HG03039 (cell line): Measurements from ENCODE around the gene AFF2.

ENCODE experiments used
- ATAC-seq: cut with Tn5 transposase; IDR thresholded peaks from one replicate; pipeline ENCODE4 v1.9.1; 2021; ENCODE audit warnings: mild to moderate bottlenecking, moderate library complexity; ENCODE audit not compliant: unreplicated experiment

AFF2 gene

DNA sequence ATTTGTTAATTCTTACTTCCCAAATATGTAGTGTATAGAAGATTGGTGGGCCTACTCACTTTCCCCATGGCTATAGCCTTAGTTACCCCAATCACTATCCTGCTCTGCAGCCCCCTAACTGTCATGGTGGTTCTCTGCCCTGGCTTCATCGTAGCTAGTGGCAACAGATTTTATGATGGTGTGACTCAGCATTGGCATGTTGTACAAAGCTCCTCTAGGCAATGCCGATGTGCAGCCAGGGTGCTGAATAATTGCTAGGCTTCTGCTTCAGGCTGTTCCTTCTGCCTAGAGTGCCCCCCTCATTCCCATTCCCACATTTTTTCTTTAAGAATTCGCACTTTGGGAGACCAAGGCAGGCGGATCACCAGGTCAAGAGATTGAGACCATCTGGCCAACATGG lies 35.2 kb downstream of the AFF2 start:
- no peak for ATAC-seq

DNA sequence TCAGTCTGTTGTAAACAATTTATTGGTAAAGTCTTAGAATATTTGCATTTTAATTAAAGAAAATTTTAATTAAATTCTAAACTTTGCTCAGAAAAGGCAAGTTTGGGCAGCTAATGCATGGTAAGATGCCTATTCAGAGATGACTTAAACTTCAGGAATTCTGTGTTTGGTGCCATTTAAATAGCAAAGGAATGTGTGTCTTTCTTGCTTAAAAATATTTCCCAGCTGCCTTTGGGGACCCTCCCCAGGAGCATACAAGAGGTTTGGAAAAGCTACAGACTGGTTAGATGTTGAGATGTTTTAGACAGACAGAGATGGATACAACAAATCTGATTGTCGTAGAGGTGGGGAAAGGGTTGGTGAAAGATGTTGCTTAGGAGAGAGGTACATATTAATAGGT lies 36.5 kb downstream of the AFF2 start:
- ATAC-seq, result no peak

DNA sequence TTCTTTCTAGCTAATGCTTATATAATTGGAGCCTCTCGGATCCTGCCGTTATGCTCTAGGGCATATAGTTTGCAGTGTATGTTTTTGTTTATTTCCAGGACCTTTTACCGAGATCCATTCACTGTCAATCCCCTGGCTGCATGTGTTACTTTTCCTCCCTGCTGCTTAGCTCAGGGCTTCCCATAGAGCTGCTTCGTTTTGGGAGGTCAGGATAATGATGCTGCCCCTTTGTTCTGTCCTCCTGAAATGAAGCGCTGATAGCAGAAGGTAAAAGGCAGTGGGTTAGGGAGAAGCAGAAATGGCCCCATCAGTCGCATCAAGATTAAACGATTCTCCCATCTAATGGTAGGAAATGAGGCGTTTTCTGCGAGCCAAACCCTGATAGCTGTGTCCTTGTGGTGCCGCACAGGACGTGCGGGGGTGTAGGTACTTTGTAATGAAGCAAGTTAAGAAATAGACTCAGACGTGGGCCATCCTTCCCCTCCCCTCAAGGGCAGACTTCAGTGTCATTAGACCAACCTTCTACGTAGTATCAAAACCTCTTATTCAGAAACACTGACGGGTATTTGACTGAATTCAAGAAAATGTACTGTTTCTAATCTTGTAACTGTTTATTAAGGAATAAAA lies 37.3 kb downstream of the AFF2 start:
- ATAC-seq, result no peak

DNA sequence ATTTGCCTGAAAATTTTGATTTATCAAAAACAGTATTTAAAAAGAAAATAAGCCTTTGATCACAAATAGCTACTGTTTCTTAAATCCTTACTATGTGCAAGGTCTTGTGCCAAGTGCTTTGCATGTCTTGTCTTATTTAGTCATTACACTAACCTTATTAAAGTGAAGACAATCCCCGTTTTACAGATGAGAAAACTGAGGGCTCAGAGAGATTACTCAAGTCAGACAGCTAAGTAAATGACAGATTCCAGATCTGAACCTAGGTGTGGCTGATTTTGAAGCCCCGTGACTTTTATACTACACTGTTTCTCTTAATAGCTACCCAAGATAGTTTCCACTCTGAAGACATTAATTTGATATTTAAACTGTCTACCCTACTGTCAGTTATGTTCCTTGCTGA lies 38.2 kb downstream of the AFF2 start:
- ATAC-seq, result no peak

DNA sequence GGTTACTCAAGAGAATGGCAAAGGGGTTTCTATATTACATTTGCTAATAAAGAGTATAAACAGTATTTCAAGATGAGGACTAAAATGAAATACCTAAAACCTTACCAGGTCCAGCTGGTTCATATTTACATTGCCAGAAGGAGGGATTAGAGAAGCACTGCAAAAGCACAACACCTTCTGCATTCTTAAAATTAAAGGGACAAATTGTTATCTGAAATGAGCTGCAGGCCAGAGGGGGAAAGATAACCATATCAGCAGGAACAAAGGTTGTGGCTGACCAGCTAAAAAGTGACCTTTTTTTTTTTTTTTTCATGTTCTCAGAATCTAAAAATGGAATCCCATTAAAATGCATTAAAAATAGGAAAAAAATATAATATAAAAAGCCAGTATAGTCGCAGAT lies 39.7 kb downstream of the AFF2 start:
- no peak for ATAC-seq

DNA sequence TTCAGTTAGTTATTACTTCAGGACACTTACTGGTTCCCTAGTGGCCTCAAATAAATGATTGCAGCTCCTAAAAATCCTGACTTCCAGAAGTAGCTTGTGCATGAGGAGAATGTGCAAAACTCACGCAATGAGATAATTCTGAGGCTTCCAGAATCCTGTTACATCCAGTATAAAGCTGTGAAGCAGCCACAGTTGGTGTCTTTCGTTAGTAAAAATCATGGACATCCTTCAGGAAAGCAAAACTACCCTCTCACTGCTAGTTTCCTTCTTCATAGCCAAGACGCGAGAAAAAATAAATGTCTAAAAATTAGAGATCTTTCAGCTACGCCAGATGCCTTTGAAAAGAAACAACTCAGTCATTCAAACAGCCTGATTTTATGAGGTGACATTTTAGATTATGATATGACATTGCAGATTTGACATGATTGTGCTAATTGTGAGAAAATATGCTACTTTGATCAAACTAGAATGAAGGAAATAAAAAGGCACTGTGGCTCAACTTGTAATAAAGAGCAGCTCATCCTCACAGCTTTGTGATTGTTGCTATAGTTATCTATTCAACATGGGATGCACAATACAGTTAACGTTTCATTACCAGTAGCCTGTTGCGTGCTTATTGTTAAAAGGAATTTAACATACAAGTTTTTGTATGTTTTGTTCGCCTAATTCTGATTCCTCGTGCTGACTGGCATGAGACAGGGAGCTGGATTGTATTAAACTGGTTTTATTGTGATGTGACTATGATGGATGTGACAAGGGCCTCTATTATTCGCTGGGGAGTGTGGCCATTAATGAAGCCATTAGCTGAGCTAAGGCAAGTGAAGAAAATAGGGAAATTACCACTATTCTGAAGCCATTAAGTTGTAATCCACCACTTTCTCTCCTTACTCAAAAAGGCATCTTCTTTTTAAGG lies 40.5 kb downstream of the AFF2 start:
- no peak for ATAC-seq

DNA sequence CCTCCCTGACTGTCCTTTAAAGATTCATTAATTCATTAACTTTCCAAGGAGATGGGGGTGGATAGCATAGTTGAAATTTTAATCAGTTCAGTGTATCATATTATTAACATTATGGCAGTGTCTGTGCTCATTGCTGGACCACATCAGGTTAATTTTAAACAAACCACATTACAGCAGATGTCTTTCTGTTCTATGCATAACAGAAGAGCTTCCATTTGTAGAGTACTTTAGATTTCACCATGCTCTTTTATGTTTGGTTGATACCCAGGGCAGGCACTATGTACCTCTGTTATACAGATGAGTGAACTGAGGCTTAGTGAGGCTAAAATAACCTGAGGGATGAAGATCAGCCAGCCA lies 41.1 kb downstream of the AFF2 start:
- ATAC-seq, result no peak

DNA sequence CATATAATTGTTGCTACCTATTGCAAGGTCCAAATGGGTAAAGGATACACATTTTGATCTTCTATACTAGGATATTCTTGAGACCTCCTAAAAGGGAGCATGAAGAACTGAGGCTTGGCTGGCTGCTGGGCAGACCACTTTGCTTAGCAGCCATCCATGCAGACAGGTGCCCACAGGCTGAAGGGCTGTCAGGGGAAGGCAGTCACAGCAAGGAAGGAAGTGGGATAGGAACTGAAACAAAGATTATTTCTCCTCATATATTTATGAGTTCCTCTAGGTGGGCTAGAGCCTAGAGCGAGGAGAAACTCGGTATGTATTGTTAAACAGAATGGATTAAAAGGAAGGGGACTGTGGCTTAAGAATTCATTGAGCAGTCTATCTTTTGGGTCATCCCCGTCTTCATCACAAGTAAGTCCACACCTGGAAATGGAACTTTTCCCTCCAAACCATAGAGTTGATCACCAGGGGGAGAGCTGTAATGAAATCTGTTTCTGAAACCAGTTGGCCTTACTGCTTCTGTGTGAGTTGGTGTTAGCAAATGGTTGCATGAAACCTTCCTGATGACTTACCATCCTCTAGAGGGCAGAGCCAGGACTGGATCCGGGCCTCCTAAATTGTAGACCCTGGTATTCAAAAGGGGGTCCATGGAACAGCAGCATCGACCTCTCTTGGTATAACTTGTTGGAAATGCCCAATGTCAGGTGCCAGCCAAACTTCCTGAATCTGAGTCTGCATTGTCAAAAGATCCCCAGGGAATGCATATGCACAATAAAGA lies 42.3 kb downstream of the AFF2 start:
- ATAC-seq, result no peak

DNA sequence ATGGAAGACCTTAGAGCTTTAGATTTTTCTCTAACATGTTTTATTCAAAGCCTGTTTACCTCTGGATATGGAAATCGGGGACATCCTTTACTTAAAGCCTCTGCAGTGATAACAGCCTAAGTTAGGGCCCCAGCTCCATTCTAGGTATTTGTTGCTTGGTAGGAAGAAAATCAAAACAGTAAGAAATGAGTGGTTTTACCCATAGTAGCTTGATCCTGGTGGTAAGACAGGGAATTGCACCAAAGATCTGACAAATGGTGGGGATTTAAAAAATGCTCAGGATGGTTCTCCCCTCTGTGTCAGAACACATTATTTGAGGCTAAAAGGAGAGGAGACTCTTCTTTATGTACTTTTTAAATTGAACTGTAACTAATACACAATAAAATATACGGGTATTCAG lies 52.4 kb downstream of the AFF2 start:
- ATAC-seq, result no peak

DNA sequence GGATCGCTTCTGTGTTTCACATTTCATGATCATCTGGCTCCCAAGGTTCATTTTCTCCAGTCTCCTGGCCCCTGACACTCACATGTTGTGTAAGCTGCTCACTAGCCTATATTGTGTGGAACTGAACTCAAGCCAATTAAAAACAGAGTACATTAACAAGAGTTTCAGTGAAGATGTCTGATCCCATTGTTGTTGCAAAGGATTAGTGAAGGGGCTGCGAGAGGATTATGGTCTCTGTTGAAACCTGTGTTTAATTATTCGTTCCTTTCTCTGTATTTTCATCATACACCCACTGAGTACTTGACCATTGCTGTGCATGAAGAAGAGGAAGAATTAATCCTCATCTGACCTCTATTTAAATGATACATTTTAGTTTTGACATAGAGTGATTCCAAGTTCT lies 54.7 kb downstream of the AFF2 start:
- ATAC-seq, result no peak

DNA sequence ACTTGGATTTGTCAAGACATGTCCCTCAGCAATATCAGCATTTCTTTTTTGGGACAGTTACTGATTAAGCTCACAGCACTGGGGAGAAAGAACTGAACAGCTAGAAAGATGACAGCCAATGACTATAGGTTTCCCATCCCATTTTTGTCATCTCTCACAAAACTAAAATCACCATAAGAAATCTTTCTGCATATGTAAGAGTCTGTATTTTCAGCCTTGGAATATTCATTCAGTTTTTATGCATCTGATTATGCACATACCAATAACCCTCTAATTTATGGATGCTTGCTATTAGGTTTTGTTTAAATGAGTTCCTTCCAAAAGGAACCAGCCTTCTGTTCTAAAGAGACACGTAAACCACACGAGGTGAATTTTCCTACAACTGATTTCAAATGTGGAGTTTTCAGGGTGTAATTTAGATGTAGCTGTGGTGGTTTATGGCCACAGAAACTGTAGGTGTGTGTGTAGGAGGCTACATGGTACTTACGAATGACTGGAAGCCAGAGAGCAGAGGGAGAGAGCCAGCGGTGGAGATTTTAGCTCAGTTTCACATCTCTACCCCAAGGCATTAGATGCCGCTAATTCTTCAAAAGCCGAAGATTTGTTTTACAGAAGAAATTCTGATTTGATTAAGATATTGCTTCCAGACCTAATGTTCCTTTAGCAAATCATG lies 55.3 kb downstream of the AFF2 start:
- no peak for ATAC-seq

DNA sequence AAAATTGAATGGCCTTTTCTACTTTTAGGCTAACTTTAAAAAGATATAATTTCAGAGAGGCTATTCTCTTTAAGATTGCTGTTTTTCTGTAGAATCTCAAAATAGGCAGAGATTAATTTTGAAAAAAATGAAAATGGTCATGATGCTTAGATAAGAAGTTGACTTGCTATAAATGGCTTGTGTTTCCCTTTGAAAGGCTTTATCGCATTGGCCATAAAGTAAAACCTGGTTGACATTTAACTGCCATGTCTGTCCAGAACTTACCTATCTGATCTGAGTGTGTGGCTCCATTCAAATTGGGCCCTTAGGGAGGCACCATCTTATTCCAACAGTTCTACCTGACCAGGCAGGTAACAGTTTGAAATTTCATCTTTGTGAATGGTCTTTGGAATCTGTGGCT lies 56.1 kb downstream of the AFF2 start:
- ATAC-seq, result no peak

DNA sequence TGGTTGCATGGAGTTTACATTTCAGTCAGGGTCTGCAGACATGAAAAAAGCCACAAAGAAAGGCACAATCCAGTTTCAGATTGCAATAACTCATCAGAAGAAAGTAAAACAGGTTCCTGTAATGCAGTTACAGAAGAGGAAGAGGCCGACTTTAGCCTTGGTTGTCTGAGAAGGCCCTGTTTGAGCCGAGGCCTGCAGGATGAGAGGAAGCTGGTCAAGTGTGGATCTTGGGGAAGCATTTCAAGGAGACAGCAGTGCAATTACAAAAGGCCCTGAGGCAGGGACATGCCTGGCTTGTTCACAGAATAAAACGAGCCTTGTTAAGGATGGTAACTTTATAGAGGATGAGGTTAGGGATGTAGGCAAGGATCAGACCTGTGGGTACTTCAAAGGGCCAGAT lies 62.4 kb downstream of the AFF2 start:
- no peak for ATAC-seq

DNA sequence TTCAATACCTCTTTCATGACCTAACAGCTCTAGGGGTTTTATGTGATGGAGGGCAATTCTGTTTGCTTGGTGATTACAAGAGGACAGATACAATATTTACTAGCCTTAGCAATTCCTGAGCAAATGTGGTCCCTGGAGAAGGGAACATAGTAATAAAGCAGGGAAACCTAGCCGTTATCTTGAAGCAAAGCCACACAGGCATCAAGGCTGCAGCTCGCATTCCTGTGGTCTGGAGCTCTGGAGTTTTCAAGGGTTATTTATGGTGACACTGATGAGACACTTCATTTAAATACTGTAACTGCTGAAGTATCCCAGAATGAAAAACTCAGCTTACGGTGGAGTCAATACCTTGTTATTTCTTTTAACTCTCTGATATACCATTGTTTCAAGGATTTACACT lies 66.8 kb downstream of the AFF2 start:
- ATAC-seq, result no peak

DNA sequence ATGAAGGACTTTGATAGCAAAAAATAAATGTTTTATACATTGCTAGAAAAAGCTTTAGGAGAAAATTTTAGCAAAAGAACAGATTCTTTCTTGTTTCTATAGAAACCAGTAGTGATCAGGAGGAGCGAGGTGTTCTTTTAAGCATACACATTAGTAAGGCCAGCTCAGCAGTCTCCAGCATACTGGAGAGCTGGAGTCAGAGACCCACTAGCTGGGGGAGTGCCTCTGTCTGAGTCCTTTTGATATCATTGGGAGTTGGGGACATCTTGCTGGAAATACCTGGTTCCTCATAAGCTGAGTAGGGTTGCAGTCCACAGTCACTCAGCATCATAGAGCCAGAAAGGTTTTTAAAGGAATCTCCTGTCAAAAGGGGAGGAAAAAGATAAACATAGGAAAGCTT lies 67.4 kb downstream of the AFF2 start:
- no peak for ATAC-seq

DNA sequence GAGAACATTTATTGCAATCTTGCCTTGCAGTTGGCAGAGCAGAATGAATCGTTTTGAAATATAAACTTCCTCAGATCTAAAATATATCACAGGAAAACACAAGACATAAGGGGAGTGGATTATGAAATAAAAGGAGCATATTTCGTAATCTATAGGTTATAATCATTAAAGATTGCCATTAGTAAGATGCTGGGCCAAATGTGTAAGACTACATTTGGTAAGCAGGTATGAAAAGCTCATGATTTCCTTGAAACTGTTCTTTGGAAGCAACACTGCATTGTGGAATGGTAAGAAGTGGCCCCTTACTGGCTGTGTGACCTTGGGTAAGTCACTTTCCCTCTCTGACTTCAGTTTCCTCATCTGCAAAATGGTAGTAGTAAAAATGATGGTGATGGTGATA lies 68.3 kb downstream of the AFF2 start:
- ATAC-seq, result no peak

DNA sequence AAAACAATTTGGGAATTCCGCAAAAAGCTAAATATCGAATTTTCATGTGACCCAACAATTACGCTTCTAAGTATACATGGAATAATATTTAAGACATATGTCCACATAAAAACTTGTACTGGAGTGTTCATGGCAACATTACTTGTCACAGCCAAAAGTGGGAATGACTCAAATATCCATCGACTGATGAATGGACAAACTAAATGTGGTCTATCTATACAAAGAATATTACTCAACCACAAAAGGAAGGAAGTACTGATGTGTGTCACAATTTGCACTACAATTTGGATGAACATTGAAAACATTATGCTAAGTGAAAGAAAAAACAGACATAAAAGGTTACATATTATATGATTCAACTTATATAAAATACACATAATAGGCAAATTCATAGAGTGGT lies 71.9 kb downstream of the AFF2 start:
- no peak for ATAC-seq

DNA sequence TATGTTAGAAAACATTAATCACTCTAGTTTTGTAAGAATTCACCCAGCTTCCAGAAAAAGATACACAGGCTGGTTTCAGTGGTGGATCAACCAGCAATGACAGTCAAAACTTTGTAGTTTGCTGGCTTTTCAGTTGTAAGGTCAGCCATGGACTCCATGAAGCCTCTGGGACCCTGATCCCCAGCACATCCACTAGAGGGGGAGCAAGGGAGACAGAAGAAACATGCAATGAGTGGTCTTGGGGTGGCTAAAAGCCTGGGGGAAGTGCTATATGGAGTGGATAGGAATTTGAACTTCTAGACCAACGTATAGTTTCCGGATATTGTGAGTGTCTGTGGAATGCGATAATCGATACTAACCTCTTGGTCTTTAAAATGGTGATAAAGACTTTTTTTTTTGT lies 72.7 kb downstream of the AFF2 start:
- no peak for ATAC-seq

DNA sequence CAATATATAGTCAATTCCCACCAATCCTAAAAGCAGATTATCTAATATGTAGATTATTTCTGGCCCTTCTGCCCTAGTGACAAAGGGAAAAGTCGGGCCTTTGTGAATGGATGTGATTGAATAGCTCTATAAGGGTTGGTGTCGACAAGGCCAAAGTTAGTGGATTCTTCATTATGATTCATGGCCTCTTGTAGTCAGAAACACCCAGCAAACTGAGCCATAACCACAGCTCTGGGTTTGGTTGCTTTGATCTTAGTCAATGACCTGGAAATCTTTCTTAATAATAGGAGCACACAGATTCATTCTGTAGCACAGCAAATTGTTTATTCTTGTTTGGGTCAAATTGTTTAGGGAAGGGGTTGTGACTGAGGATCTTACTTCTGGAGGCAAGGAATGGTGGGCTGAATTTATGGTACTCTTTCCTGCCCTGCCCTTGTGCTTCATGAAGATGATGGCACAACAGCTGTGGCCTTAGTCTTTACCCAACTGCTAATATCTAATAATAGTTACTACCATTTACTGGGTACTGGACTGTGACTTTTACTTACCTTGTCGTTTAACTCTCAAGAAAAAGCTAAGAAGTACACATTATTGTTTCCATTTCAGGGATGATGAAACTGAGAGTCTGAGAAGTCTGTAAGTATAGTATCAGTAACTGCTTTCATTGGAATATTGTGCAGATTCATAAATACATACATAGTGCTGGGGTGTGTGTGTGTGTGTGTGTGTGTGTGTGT lies 74.0 kb downstream of the AFF2 start:
- no peak for ATAC-seq

DNA sequence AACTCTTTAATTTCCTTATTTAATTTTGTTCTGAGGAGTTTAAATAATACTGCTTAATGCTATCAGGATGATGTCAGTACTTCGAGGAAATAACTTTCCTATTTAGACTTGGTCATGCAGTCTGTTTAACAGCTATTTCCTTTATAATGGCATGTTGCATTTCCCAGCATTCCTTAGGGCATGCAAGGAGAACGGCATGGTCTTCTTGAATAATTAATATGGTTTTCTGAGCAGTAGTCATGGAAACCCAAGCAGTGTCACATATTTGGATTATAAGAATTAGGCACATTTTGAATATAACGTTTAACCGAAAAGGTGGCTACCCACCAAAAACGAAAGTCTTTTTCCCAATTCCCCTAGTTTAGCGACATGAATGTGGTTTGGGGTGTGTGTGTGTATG lies 76.0 kb downstream of the AFF2 start:
- ATAC-seq, result no peak

DNA sequence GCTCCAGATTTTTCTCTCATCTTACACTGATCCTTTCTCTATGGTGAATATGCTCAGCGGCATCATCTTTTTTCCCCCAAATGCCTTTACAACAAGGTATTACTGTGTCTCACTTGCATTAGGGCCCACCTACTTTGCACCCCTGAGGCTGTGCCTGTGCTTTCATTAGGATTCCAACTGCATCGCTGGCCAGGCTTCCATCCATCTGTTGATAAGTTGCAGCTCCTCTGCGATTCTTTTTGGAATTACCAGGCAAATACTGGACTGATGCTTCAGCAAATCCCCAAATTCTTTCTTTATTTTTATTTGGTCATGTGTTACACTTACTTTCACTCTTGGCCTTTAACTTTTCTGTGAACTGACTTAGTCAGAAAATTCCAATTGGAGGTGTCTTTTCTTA lies 77.3 kb downstream of the AFF2 start:
- ATAC-seq, result no peak
